KOPT-K1 (cell line): ENCODE results near the gene CHEK1.

Source experiments
- H3K27ac ChIP-seq: fragments of 200-600 bp; sonication (generic); 2 replicates; pipeline ENCODE4 v1.5.1; 2016; ENCODE audit warnings: antibody characterized with exemption, mild to moderate bottlenecking, low read depth, low read length; ENCODE audit not compliant: poor library complexity, severe bottlenecking
- H3K36me3 ChIP-seq: fragments of 200-600 bp; sonication (generic); 2 replicates; pipeline ENCODE4 v1.5.1; 2017; ENCODE audit warnings: antibody characterized with exemption, mild to moderate bottlenecking, low read length, moderate library complexity; ENCODE audit not compliant: insufficient read depth
- H3K9me3 ChIP-seq: fragments of 200-600 bp; sonication (generic); 2 replicates; pipeline ENCODE4 v1.5.1; 2017; ENCODE audit warnings: antibody characterized with exemption, low read length, mild to moderate bottlenecking; ENCODE audit not compliant: insufficient read depth, poor library complexity, severe bottlenecking

CHEK1 gene

DNA sequence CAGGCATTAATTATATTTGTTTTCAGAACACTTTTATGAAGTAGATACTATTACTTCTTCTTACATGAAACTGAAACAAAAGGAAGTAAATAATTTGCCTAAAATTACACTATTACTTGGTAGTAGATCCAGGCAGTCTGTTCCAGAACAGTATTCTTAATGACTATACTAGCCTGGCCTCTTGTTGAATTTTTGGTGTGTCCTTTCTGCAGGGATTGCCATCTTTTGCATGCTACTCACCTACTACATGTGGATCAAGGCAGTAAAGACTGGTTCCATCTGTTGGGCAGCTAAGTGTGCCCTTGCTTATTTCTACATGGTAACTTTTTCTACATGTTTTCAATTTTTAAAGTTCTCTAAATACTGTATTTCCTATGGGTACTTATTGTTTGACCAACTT is 19.5 kb upstream of the CHEK1 start:
- H3K9me3 ChIP-seq, result no peaks in the 10 kb centered on the region
- H3K36me3 ChIP-seq, result peaks cover 100% of the 10 kb centered on the region
- no peak overlapping the region for H3K27ac ChIP-seq

- Histone ChIP-seq H3K36me3 (peaks cover 100% of the 10 kb centered on the region), H3K9me3 (no peaks in the 10 kb centered on the region), H3K27ac (no peak overlapping the region)
Observed at GRCh38 chr11:125609545-125609944, 15.4 kb upstream of the CHEK1 start.

DNA sequence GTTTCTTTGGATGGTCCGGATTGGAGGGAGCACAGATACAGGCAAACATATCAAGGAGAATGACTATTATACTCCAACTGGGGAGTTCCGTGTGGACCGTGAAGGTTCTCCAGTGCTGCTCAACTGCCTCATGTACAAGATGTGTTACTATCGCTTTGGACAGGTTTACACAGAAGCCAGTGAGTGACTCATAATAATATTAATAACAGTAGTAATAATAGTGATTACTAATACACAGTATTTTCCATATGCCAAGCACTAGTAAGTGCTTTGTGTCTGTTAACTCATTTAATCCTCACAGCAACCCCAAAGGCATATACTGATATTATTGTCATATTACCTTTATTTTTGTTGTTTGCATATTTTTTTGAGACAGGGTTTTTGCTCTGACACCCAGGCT is 6.6 kb upstream of the CHEK1 start:
- peaks cover 99% of the 10 kb centered on the region for H3K36me3 ChIP-seq
- no peaks in the 10 kb centered on the region for H3K9me3 ChIP-seq
- H3K27ac ChIP-seq, result no peak overlapping the region

DNA sequence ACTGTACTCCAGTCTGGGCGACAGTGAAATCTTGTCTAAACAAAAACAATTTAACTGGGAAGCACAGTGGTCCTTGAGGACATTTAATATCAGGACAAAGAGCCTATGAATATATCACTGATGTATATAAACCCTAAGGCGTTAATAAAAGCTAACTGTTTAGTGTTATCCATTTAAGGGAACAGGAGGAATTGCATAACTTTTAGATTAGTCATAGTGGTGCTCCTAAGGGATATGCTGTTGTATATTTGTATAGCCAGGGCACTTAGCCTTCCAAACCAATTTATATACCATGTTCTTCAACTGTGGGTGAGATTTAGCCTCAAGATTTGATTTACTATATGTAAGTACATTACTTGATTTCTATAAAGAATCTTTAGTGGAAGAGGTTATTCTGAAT is 3.0 kb upstream of the CHEK1 start:
- H3K9me3 ChIP-seq, result no peaks in the 10 kb centered on the region

DNA sequence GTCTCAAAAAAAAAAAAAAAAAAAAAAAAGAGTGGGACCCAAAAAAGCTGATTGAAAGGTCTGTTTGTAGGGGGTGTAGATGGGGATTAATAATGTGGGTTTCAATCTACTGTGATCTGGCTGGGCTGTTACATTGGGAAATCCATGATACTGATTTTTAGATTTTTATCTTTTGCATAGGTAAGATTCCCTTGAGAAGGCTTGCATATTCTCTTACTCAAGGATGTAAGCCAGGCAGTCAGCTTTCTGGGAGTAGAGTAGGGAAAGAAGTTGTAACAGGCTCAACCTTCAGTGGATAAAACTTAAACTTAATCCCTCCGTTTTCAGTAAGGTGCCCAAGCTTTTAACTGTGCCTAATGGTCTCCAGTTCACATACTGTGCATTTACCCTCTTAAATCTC is 1.9 kb upstream of the CHEK1 start:
- H3K9me3 ChIP-seq, result no peaks in the 10 kb centered on the region
- peaks cover 72% of the 10 kb centered on the region for H3K36me3 ChIP-seq
- no peak overlapping the region for H3K27ac ChIP-seq

More for the DNA sequence above, 3.0 kb upstream of the CHEK1 start:
- Histone ChIP-seq H3K36me3 (peaks cover 72% of the 10 kb centered on the region), H3K27ac (no peak overlapping the region)

GRCh38 chr11:125625225-125625629 is 264 bp downstream of the CHEK1 start:
- Histone ChIP-seq H3K36me3 (peaks cover 72% of the 10 kb centered on the region), H3K9me3 (no peaks in the 10 kb centered on the region), H3K27ac (peak overlapping the region; percentile 87)

DNA sequence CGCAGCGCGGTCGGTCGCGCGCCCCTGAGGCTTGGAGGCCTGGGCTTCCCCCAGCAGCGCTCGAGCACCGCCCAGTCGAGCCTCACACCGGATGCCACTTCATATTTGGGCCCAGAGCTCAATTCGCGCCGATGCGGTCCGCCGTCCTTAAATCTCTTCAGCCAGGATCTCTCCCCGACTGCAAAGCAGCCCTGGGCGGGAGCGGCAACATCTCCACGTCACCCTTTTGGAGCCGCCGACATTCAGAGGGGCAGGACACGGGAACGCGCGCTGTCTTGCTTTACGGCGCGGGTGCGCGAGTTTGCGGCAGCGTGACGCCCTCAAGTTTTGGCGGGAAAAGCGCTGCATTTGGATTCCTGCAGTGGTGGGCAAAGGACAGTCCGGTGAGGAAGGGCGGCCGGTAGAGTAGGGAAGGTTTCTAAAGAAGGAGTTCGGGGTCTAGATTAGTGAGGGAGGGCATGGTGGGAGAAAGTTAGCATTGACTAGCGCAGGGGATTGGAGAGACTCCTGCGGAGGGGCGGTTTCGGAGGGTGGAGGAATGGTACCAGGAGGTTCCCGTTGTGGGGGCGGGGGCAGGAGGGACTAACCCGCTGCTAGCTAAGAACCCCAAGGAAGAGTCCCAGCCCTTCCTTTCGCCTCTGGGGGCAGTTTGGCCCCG is 796 bp downstream of the CHEK1 start:
- peaks cover 72% of the 10 kb centered on the region for H3K36me3 ChIP-seq
- H3K27ac ChIP-seq, result peak overlapping the region; percentile 87

DNA sequence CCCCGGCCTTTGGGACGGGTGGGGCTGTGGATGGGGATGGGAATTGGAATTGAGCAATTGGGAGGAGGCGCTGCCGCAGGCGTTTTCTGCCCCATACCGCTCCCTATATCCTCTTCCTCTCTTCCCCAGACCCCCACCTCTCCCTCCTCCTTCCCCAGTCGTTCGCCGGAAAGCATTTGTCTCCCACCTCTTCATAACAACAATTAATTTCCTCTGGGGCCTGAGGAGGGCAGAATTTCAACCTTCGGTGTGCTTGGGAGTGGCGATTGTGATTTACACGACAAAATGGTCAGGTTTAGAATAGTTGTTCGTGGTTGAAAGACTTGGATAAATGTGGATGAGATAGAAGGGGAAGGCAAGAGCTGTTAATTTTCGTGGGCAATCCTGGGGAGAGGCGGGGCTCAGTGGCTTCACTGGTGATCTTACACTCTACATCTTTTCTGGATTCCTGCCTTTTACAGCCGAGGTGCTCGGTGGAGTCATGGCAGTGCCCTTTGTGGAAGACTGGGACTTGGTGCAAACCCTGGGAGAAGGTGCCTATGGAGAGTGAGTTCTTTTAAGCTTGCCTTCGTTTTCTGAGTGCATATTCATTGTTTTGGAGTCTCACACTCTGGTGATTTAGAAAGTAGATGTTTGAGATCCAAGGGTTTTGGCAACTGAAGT is 1.5 kb downstream of the CHEK1 start:
- Histone ChIP-seq H3K27ac (peak overlapping the region; percentile 87), H3K9me3 (no peaks in the 10 kb centered on the region), H3K36me3 (peaks cover 72% of the 10 kb centered on the region)

More for the DNA sequence above, 796 bp downstream of the CHEK1 start:
- no peaks in the 10 kb centered on the region for H3K9me3 ChIP-seq

DNA sequence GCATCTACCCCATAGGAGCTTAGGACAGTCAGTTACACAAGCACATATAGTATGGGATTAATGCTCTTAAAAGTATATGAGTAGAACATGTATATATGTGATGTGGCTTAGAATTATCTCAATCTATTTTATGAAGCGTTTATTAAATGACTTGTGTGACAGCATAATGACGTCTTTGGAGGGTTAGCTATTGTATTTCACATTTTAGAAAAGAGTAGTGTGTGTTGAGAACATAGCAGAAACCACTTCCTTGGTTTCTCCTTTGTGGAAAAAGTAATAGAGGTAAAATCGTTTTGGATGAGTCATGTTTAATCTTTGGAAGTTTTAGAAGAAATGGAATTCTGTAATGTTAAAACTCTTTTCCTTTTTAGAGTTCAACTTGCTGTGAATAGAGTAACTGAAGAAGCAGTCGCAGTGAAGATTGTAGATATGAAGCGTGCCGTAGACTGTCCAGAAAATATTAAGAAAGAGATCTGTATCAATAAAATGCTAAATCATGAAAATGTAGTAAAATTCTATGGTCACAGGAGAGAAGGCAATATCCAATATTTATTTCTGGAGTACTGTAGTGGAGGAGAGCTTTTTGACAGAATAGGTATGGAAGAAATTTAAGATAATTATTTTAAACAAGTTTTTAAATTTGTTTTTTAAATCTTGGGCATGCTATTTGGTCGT is 2.4 kb downstream of the CHEK1 start:
- H3K9me3 ChIP-seq, result no peaks in the 10 kb centered on the region
- H3K27ac ChIP-seq, result peak overlapping the region; percentile 87
- peaks cover 72% of the 10 kb centered on the region for H3K36me3 ChIP-seq

DNA sequence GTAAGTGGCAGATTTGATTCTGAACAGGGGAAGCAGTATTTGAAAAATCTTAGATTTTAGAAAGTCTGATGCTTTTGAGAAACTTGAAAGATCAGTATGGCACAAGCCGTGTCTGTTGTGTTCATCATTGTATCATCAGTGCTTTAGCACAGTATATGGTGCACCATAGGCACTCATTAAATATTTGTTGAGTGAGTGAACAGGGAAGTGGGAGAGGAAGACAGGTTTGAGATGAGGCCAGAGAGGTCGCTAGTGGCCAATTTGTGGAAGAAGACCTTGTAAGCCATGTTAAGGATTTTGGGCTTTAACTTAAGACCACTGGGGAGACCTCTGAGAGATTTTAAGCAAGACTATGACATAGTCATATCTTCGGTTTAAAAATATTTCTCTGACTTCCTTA is 12.9 kb downstream of the CHEK1 start:
- H3K27ac ChIP-seq, result no peak overlapping the region
- H3K36me3 ChIP-seq, result peaks cover 99% of the 10 kb centered on the region
- H3K9me3 ChIP-seq, result no peaks in the 10 kb centered on the region

GRCh38 chr11:125638315-125638714 is 13.4 kb downstream of the CHEK1 start:
- H3K27ac ChIP-seq, result no peak overlapping the region
- H3K36me3 ChIP-seq, result peaks cover 99% of the 10 kb centered on the region
- no peaks in the 10 kb centered on the region for H3K9me3 ChIP-seq

- no peak overlapping the region for H3K27ac ChIP-seq
- peaks cover 29% of the 10 kb centered on the region for H3K9me3 ChIP-seq
- H3K36me3 ChIP-seq, result peaks cover 100% of the 10 kb centered on the region
Observed at GRCh38 chr11:125645871-125646270, 20.9 kb downstream of the CHEK1 start.

DNA sequence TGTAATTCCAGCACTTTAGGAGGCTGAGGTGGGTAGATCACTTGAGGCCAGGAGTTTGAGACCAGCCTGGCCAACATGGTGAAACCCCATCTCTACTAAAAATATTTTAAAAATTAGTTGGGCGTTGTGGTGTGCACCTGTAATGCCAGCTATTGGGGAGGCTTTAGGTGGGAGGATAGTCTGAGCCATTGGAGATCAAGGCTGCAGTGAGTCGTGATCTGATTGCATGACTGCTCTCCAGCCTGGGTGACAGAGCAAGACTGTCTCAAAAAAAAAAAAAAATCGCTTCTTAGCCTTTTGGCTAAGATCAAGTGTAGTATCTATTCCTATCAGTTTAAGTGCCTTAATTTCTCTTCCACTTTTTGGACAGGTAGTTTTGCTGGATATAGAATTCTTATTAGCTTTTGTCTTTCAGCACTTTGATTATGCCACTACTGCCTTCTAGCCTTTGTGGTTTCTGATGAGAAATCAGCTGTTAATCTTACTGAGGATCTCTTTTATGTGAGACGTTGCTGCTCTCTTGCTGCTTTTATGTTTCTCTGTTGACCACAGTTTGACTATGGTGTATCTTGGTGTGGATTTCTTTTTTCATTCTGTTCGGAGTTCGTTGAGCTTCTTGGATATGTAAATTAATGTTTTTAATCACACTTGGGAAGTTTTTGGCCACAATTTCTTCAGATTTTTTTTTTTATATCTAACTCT is 24.7 kb downstream of the CHEK1 start:
- Histone ChIP-seq H3K36me3 (peaks cover 99% of the 10 kb centered on the region), H3K9me3 (peaks cover 29% of the 10 kb centered on the region), H3K27ac (no peak overlapping the region)

DNA sequence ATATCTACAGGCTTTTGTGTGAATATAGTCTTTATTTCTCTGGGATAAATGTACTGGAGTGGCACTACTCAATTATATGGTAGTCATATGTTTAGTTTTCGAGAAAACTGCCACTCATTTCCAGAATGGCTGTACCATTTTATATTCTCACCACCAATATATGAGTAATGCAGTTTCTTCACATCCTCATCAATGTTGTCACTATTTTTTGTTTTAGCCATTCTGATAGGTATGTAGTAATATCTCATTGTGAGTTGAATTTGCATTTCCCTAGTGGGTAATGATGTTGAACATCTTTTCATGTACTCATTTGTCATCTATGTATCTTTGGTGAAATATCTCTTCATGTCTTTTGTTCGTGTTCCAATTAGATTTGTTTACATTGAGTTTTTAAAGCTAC is 37.7 kb downstream of the CHEK1 start:
- Histone ChIP-seq H3K9me3 (peaks cover 22% of the 10 kb centered on the region), H3K36me3 (peaks cover 98% of the 10 kb centered on the region), H3K27ac (no peak overlapping the region)

- Histone ChIP-seq H3K27ac (no peak overlapping the region), H3K36me3 (peaks cover 97% of the 10 kb centered on the region), H3K9me3 (peaks cover 22% of the 10 kb centered on the region)
Observed at GRCh38 chr11:125663910-125664309, 38.9 kb downstream of the CHEK1 start.
